Hepatocyte (in vitro differentiated cells): ENCODE results near the gene AMDHD1.

Experiments used
- CTCF ChIP-seq: fragments of 200-600 bp; sonication (generic); IDR thresholded peaks from 2 replicates; pipeline ENCODE4 v1.5.1; 2016; ENCODE audit warnings: antibody characterized with exemption, mild to moderate bottlenecking; ENCODE audit not compliant: poor library complexity
- EZH2 ChIP-seq: fragments of 200-600 bp; sonication (generic); IDR thresholded peaks from 2 replicates; pipeline ENCODE4 v1.6.1; 2016; ENCODE audit warnings: antibody characterized with exemption, mild to moderate bottlenecking, borderline replicate concordance
- EZH2phosphoT487 ChIP-seq: fragments of 200-600 bp; sonication (generic); IDR thresholded peaks from one replicate; pipeline ENCODE4 v1.6.1; 2018; ENCODE audit warnings: antibody characterized with exemption, mild to moderate bottlenecking, low read depth, moderate library complexity; ENCODE audit not compliant: unreplicated experiment, severe bottlenecking

- TF ChIP-seq CTCF (no peak), EZH2 (no peak), EZH2phosphoT487 (no peak)
Observed at GRCh38 chr12:95955549-95956159, 12.5 kb downstream of the AMDHD1 start.
